OCI-LY7 (cell line): ENCODE measurements around the gene AKT2. TPM values are rescaled to one million over a fixed set of nuclear protein-coding genes. Genes with fewer than 3 reads are reported as not detected.

Experiments used
- BruUV-seq: library from RNA; stranded (reverse); fragments of 400-500 nt; replicated peaks from 2 replicates; lab custom pipeline; 2021; lab: Mats Ljungman, UMichigan
- CTCF ChIA-PET: fragments of 300-600 bp; sonication (Branson Sonifier 250); formaldehyde crosslinking; loops from one replicate; lab custom pipeline; 2022; ENCODE audit warnings: antibody characterized with exemption; ENCODE audit not compliant: unreplicated experiment; lab: Charles Lee
- POLR2A ChIA-PET: fragments of 300-600 bp; sonication (Branson Sonifier 250); formaldehyde crosslinking; loops from one replicate; lab custom pipeline; 2022; ENCODE audit warnings: antibody characterized with exemption; lab: Charles Lee
- DNase-seq: peaks from one replicate; pipeline ENCODE4 v3.0.0-alpha.2; 2015; ENCODE audit warnings: low spot score
- H2AFZ ChIP-seq: fragments of 200-600 bp; sonication (generic), shearing (Covaris generic); 2 replicates; pipeline ENCODE4 v1.6.1; 2014; ENCODE audit warnings: mild to moderate bottlenecking, antibody characterized with exemption, low read length, moderate library complexity
- H3K27ac ChIP-seq: fragments of 200-600 bp; sonication (generic); 2 replicates; pipeline ENCODE4 v1.5.1; 2014; ENCODE audit warnings: mixed run types, low read depth, mild to moderate bottlenecking, moderate library complexity, low read length, inconsistent platforms; ENCODE audit not compliant: poor library complexity, severe bottlenecking
- H3K36me3 ChIP-seq: fragments of 200-600 bp; sonication (generic); 2 replicates; pipeline ENCODE4 v1.6.1; 2014; ENCODE audit warnings: mild to moderate bottlenecking, antibody characterized with exemption, low read length, moderate library complexity, mixed read lengths; ENCODE audit not compliant: insufficient read depth
- H3K4me1 ChIP-seq: fragments of 200-600 bp; sonication (generic); 2 replicates; pipeline ENCODE4 v1.5.1; 2014; ENCODE audit warnings: mild to moderate bottlenecking, low read length; ENCODE audit not compliant: insufficient read depth, poor library complexity, severe bottlenecking
- H3K4me2 ChIP-seq: fragments of 200-600 bp; sonication (generic); 2 replicates; pipeline ENCODE4 v1.6.1; 2014; ENCODE audit warnings: mild to moderate bottlenecking, low read length
- H3K4me3 ChIP-seq: fragments of 200-600 bp; sonication (generic); 2 replicates; pipeline ENCODE4 v1.5.1; 2014; ENCODE audit warnings: mild to moderate bottlenecking, low read depth, low read length; ENCODE audit not compliant: poor library complexity, severe bottlenecking
- H3K79me2 ChIP-seq: fragments of 200-600 bp; sonication (generic); 2 replicates; pipeline ENCODE4 v1.6.1; 2016; ENCODE audit warnings: low read depth, mild to moderate bottlenecking, low read length, moderate library complexity, mixed read lengths; ENCODE audit not compliant: insufficient read depth
- H3K9me2 ChIP-seq: fragments of 200-600 bp; sonication (generic); 2 replicates; pipeline ENCODE4 v1.6.1; 2016; ENCODE audit warnings: mild to moderate bottlenecking, low read length, mixed read lengths; ENCODE audit not compliant: insufficient read depth
- H3K9me3 ChIP-seq: fragments of 200-600 bp; sonication (generic); 2 replicates; pipeline ENCODE4 v1.6.1; 2014; ENCODE audit warnings: mild to moderate bottlenecking, mixed run types, low read length, mixed read lengths
- H4K20me1 ChIP-seq: fragments of 200-600 bp; sonication (generic); 2 replicates; pipeline ENCODE4 v1.6.1; 2014; ENCODE audit warnings: mild to moderate bottlenecking, antibody characterized with exemption, low read length, moderate library complexity, mixed read lengths; ENCODE audit not compliant: insufficient read depth
- EZH2phosphoT487 ChIP-seq: fragments of 200-600 bp; sonication (generic); IDR thresholded peaks from 2 replicates; pipeline ENCODE4 v1.6.1; 2018; ENCODE audit warnings: low read depth, borderline replicate concordance, mild to moderate bottlenecking, mixed run types, antibody characterized with exemption, low read length, moderate library complexity, mixed read lengths
- intact Hi-C: fragments of 100-400 bp; cut with micrococcal nuclease; formaldehyde crosslinking; loops from one replicate; pipeline ENCODE4 v1.10.0; 2022; ENCODE audit not compliant: unreplicated experiment
- total RNA-seq, 2 experiments: library from RNA; depleted of rRNA in 1 of 2; stranded (reverse); fragments of >200 nt in 1 of 2; shearing (Covaris generic) in 1 of 2; gene quantifications; 2 replicates each; pipeline ENCODE4 v1.2.3, GENCODE V29; 2014 to 2022
- TF ChIP-seq, protein P1 (sequence below): fragments of 200-600 bp; sonication (generic); conservative IDR thresholded peaks from 2 replicates; pipeline ENCODE4 v1.5.1; 2014; ENCODE audit warnings: mild to moderate bottlenecking, antibody characterized with exemption, low read length, moderate library complexity, mixed read lengths

The AKT2 gene
- total RNA-seq, 2 experiments from 2014 or later, result 116 to 197 TPM

GRCh38 chr19:40231544-40232424, 53.4 kb downstream of the AKT2 start:
- no peaks in the 10 kb centered on the region for H3K9me3 ChIP-seq
- H3K4me2 ChIP-seq, result no peak overlapping the region
- DNase-seq, result no peak
- no peak overlapping the region for H3K4me3 ChIP-seq
- H2AFZ ChIP-seq, result no peak overlapping the region
- intact Hi-C loops, result no loop called here
- no peaks in the 10 kb centered on the region for H3K79me2 ChIP-seq
- no peaks in the 10 kb centered on the region; the same call in 1 of the 2 replicates for H4K20me1 ChIP-seq
- no TSS peak for BruUV-seq
- TF ChIP-seq, protein P1, sequence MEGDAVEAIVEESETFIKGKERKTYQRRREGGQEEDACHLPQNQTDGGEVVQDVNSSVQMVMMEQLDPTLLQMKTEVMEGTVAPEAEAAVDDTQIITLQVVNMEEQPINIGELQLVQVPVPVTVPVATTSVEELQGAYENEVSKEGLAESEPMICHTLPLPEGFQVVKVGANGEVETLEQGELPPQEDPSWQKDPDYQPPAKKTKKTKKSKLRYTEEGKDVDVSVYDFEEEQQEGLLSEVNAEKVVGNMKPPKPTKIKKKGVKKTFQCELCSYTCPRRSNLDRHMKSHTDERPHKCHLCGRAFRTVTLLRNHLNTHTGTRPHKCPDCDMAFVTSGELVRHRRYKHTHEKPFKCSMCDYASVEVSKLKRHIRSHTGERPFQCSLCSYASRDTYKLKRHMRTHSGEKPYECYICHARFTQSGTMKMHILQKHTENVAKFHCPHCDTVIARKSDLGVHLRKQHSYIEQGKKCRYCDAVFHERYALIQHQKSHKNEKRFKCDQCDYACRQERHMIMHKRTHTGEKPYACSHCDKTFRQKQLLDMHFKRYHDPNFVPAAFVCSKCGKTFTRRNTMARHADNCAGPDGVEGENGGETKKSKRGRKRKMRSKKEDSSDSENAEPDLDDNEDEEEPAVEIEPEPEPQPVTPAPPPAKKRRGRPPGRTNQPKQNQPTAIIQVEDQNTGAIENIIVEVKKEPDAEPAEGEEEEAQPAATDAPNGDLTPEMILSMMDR, result no peak
- TF ChIP-seq EZH2phosphoT487, result no peak
- POLR2A ChIA-PET, result no interaction called here
- CTCF ChIA-PET, result no interaction called here
- no peaks in the 10 kb centered on the region for H3K9me2 ChIP-seq
- H3K36me3 ChIP-seq, result peaks cover 23% of the 10 kb centered on the region; the same call in 1 of the 2 replicates
- no peak overlapping the region for H3K27ac ChIP-seq
- H3K4me1 ChIP-seq, result no peaks in the 10 kb centered on the region

DNA sequence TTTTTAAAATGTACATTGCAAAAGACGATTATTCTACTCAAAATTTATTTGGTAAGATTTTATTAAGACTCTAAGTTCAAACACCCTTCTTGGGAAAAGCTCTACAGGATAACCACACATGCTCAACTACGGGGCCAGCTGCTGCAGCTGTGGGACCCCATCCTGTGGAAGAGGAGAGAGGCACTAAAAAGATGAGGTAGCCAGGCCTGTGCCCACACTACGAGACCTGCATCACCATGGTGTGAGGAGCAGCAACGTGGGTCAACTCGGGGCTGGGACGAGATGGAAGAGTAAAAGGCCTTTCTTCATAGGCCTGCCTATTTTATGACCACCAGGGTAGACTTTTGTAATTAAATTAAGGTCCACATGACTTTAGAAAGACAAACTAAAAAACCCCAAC, 54.1 kb downstream of the AKT2 start:
- Histone ChIP-seq H3K4me2 (no peak overlapping the region), H3K4me1 (no peaks in the 10 kb centered on the region), H3K9me2 (no peaks in the 10 kb centered on the region), H2AFZ (no peak overlapping the region), H4K20me1 (no peaks in the 10 kb centered on the region; the same call in 1 of the 2 replicates), H3K79me2 (no peaks in the 10 kb centered on the region), H3K27ac (no peak overlapping the region), H3K36me3 (peaks cover 18% of the 10 kb centered on the region; the same call in 1 of the 2 replicates), H3K4me3 (no peak overlapping the region), H3K9me3 (no peaks in the 10 kb centered on the region)
- ChIA-PET CTCF (no interaction called here), POLR2A (no interaction called here)
- no peak for DNase-seq
- no TSS peak for BruUV-seq
- intact Hi-C loops, result no loop called here
- TF ChIP-seq, protein P1, result no peak
- no peak for TF ChIP-seq EZH2phosphoT487

- H3K4me1 ChIP-seq, result no peaks in the 10 kb centered on the region
- DNase-seq, result no peak
- CTCF ChIA-PET, result no interaction called here
- no peak for TF ChIP-seq EZH2phosphoT487
- TF ChIP-seq, protein P1, result no peak
- H3K27ac ChIP-seq, result no peak overlapping the region
- H4K20me1 ChIP-seq, result no peaks in the 10 kb centered on the region; the same call in 1 of the 2 replicates
- no peaks in the 10 kb centered on the region for H3K79me2 ChIP-seq
- H3K9me3 ChIP-seq, result no peaks in the 10 kb centered on the region
- no peak overlapping the region for H2AFZ ChIP-seq
- peaks cover 8% of the 10 kb centered on the region; the same call in 1 of the 2 replicates for H3K36me3 ChIP-seq
- POLR2A ChIA-PET, result no interaction called here
- intact Hi-C loops, result no loop called here
- BruUV-seq, result no TSS peak
- no peaks in the 10 kb centered on the region for H3K9me2 ChIP-seq
- no peak overlapping the region for H3K4me2 ChIP-seq
- no peak overlapping the region for H3K4me3 ChIP-seq
Observed at GRCh38 chr19:40229926-40230417, 55.2 kb downstream of the AKT2 start.
